Measurements from ENCODE around the gene IL3.

Gene IL3

GRCh38 chr5:132053483-132053882 lies 7.0 kb upstream of the IL3 start:
- Histone ChIP-seq H3K4me2 (ENCODE audit: low read length) (no peak overlapping the region), H3K27me3 (ENCODE audit: control insufficient read depth, insufficient read depth, low read length) (peaks cover 68% of the 10 kb centered on the region), H3K36me3 (ENCODE audit: insufficient read depth, low read length) (no peaks in the 10 kb centered on the region), H3K4me1 (ENCODE audit: control insufficient read depth, insufficient read depth, low read length) (no peaks in the 10 kb centered on the region), H3K9ac (ENCODE audit: low read depth, low read length) (no peak overlapping the region), H3K9me3 (replicated peaks; ENCODE audit: low read length) (no peaks in the 10 kb centered on the region), H3K4me3 (ENCODE audit: low read length) (no peak overlapping the region)

- Histone ChIP-seq H3K4me3 (ENCODE audit: low read length) (no peak overlapping the region), H3K4me2 (ENCODE audit: low read length) (no peak overlapping the region), H3K4me1 (ENCODE audit: control insufficient read depth, insufficient read depth, low read length) (no peaks in the 10 kb centered on the region), H3K9ac (ENCODE audit: low read depth, low read length) (no peak overlapping the region), H3K27me3 (ENCODE audit: control insufficient read depth, insufficient read depth, low read length) (peaks cover 61% of the 10 kb centered on the region), H3K36me3 (ENCODE audit: insufficient read depth, low read length) (no peaks in the 10 kb centered on the region), H3K9me3 (replicated peaks; ENCODE audit: low read length) (no peaks in the 10 kb centered on the region)
These were observed 6.3 kb upstream of the IL3 start for GRCh38 chr5:132054031-132054696.

DNA sequence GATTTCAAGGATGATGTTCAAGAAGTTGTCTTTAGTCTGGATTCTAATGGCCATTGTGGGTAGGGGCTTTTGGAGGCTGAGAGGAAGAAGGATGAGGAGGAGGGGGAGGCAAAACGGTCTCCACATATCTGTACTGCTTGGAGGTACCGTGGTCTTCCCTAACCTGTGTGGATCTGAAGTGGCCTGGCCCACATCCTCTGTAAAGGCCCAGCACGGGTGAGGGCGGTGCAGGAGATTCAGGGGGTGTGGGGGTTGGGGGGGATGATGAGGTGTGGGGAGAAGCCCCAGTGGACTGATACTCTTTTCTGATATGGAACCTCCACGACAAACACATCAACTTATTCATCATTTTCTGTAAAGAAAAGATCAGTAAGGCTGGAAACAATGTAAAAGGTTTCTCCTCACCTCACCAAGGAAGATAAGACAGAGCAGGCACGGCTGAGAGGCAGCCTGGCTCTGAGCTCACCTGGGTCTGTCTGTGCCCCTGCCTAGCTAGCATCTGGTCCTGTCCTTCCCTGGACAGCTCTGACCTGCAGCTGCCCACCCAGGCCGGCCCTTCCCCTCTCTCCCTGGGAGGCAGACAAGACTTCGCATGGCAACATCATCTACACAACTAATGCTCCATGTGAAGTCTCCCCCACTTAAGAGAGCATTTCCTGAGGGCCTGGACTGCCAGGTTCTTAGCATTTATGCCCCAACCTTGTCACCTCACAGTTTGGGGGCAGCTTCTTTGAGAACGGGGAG lies 5.6 kb upstream of the IL3 start:
- Histone ChIP-seq H3K4me1 (ENCODE audit: control insufficient read depth, insufficient read depth, low read length) (no peaks in the 10 kb centered on the region), H3K4me3 (ENCODE audit: low read length) (no peak overlapping the region), H3K36me3 (ENCODE audit: insufficient read depth, low read length) (no peaks in the 10 kb centered on the region), H3K9ac (ENCODE audit: low read depth, low read length) (no peak overlapping the region), H3K4me2 (ENCODE audit: low read length) (no peak overlapping the region), H3K9me3 (replicated peaks; ENCODE audit: low read length) (no peaks in the 10 kb centered on the region), H3K27me3 (ENCODE audit: control insufficient read depth, insufficient read depth, low read length) (peaks cover 54% of the 10 kb centered on the region)

GRCh38 chr5:132055441-132055807 lies 5.0 kb upstream of the IL3 start:
- Histone ChIP-seq H3K9me3 (replicated peaks; ENCODE audit: low read length) (no peaks in the 10 kb centered on the region), H3K27me3 (ENCODE audit: control insufficient read depth, insufficient read depth, low read length) (peaks cover 50% of the 10 kb centered on the region), H3K4me3 (ENCODE audit: low read length) (no peak overlapping the region), H3K9ac (ENCODE audit: low read depth, low read length) (no peak overlapping the region), H3K36me3 (ENCODE audit: insufficient read depth, low read length) (no peaks in the 10 kb centered on the region), H3K4me1 (ENCODE audit: control insufficient read depth, insufficient read depth, low read length) (no peaks in the 10 kb centered on the region), H3K4me2 (ENCODE audit: low read length) (no peak overlapping the region)

DNA sequence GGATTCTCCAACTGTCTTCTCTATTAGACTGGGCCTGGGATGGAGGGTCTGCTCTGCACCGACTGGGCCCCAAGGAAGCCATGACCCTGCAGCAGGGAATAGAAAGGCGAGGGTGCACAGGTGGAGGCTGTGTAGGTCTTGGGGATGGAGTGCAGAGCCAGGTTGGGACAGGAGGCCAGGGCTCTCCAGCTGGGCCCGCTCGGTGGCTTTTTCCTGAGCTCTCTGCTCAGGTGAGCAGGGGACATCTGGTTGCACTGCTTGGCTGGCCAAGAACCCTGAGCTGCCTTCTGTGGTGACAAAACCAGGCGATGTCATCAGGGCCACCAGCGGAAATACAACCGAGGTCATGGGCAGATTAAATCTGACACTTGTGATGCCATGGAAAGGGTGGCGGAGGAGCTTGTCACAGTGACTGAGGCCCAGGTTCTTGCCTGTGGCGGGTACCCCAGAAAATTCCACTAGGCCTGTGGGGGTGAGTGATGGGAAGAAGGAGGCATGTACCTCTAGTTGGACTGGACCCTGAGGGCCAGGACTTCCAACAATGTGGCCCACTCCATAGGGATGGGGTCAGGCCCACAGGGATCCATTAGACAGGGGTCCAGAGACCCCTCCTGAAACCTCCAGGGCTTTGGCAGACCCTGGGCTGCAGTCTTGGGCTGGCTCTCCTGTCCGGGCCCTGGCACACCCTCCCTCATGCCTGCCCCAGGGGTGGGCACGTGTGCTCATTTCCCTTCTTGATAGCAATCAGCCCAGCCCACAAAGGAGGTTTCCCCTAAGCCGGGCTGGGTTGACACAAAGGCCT lies 4.4 kb upstream of the IL3 start:
- no peak overlapping the region for H3K4me2 ChIP-seq (ENCODE audit: low read length)
- peaks cover 44% of the 10 kb centered on the region for H3K27me3 ChIP-seq (ENCODE audit: control insufficient read depth, insufficient read depth, low read length)
- no peak overlapping the region for H3K9ac ChIP-seq (ENCODE audit: low read depth, low read length)
- no peak overlapping the region for H3K4me3 ChIP-seq (ENCODE audit: low read length)
- no peaks in the 10 kb centered on the region for H3K9me3 ChIP-seq (replicated peaks; ENCODE audit: low read length)
- no peaks in the 10 kb centered on the region for H3K36me3 ChIP-seq (ENCODE audit: insufficient read depth, low read length)
- no peaks in the 10 kb centered on the region for H3K4me1 ChIP-seq (ENCODE audit: control insufficient read depth, insufficient read depth, low read length)

DNA sequence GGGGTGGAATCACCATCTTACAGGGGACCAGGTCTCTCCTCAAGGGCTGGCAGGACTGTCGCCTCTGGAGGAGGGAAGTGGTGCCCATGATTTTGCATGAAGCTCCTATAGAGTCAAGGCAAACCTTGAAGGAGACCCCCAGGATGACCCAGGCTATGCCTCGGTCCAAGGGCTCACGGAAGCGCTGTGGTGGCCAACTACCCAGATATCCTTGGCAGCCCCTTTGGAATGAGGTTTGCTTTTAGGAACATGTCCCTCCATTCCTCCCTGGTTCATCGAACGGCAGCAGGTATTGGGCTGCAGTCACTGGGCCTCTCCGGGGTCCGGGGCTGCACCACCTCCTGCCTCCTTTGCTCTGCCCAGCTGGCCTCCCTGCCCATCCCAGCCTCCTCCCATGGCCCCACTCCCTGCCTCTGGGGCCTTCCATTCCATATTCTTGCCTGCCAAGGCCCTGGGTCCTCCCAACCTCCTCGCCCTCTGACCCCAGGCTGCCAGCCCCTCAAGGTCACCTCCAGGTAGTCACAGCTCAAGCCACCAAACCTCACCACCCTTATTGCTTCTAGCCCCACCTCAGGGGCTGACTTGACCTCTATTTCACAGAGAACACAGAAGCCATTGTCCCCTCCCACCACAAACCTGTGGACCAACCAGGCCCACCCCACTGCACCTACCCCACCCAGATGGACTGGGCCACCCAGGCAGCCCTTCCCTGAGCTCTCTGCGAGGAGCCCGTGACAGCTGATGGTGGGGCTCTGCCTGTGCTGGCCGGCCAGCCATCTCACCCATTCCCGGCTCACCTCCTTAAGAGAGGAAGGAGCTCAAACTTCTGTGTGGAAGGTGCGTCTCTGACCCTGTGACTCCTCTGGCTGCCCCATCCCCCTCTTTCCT lies 3.6 kb upstream of the IL3 start:
- no peaks in the 10 kb centered on the region for H3K36me3 ChIP-seq (ENCODE audit: insufficient read depth, low read length)
- no peak overlapping the region for H3K4me2 ChIP-seq (ENCODE audit: low read length)
- H3K27me3 ChIP-seq (ENCODE audit: control insufficient read depth, insufficient read depth, low read length): peaks cover 37% of the 10 kb centered on the region
- H3K9ac ChIP-seq (ENCODE audit: low read depth, low read length): no peak overlapping the region
- no peaks in the 10 kb centered on the region for H3K9me3 ChIP-seq (replicated peaks; ENCODE audit: low read length)
- H3K4me3 ChIP-seq (ENCODE audit: low read length): no peak overlapping the region
- no peaks in the 10 kb centered on the region for H3K4me1 ChIP-seq (ENCODE audit: control insufficient read depth, insufficient read depth, low read length)

GRCh38 chr5:132057498-132058255 lies 2.8 kb upstream of the IL3 start:
- no peaks in the 10 kb centered on the region for H3K36me3 ChIP-seq (ENCODE audit: insufficient read depth, low read length)
- H3K27me3 ChIP-seq (ENCODE audit: control insufficient read depth, insufficient read depth, low read length): peaks cover 31% of the 10 kb centered on the region
- no peaks in the 10 kb centered on the region for H3K4me1 ChIP-seq (ENCODE audit: control insufficient read depth, insufficient read depth, low read length)
- no peak overlapping the region for H3K4me2 ChIP-seq (ENCODE audit: low read length)
- no peak overlapping the region for H3K4me3 ChIP-seq (ENCODE audit: low read length)
- H3K9ac ChIP-seq (ENCODE audit: low read depth, low read length): no peak overlapping the region
- no peaks in the 10 kb centered on the region for H3K9me3 ChIP-seq (replicated peaks; ENCODE audit: low read length)

GRCh38 chr5:132058646-132059042 lies 1.8 kb upstream of the IL3 start:
- no peak overlapping the region for H3K4me3 ChIP-seq (ENCODE audit: low read length)
- H3K9ac ChIP-seq (ENCODE audit: low read depth, low read length): no peak overlapping the region
- no peaks in the 10 kb centered on the region for H3K9me3 ChIP-seq (replicated peaks; ENCODE audit: low read length)
- peaks cover 21% of the 10 kb centered on the region for H3K27me3 ChIP-seq (ENCODE audit: control insufficient read depth, insufficient read depth, low read length)
- H3K36me3 ChIP-seq (ENCODE audit: insufficient read depth, low read length): no peaks in the 10 kb centered on the region
- no peaks in the 10 kb centered on the region for H3K4me1 ChIP-seq (ENCODE audit: control insufficient read depth, insufficient read depth, low read length)
- no peak overlapping the region for H3K4me2 ChIP-seq (ENCODE audit: low read length)

DNA sequence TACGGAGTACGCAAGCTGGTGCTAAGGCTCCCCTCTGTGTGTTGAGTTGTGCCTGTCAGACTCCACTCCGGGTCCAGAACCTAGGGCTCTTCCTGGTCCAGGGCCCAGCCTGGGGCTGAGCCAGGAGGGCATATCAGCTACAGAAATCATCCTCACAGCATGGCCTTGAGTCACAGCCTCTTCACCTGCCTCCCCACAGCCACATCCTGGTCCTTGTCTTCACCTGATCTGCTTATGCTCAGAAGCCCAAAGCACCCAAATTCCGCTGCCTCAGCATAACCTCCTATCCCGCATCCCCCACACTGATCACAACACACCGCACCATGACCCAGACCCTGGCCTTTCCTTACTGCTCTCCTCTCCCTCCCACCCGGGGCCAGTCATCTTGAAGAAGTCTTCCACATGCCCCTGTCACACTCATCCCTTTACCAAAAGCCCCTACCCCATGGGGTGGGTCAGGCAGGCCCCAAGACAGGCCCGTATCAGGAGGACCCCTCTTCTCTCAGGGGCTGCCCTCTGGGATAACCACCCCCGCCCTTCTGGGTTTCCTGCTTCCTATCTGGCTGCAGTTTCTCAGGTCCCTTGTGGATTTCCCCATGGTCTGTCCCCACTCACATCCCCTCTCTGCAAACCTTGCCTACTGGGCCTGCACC lies 1.3 kb upstream of the IL3 start:
- H3K36me3 ChIP-seq (ENCODE audit: insufficient read depth, low read length): no peaks in the 10 kb centered on the region
- no peaks in the 10 kb centered on the region for H3K9me3 ChIP-seq (replicated peaks; ENCODE audit: low read length)
- H3K4me3 ChIP-seq (ENCODE audit: low read length): no peak overlapping the region
- no peak overlapping the region for H3K9ac ChIP-seq (ENCODE audit: low read depth, low read length)
- H3K4me1 ChIP-seq (ENCODE audit: control insufficient read depth, insufficient read depth, low read length): no peaks in the 10 kb centered on the region
- H3K4me2 ChIP-seq (ENCODE audit: low read length): no peak overlapping the region
- peaks cover 17% of the 10 kb centered on the region for H3K27me3 ChIP-seq (ENCODE audit: control insufficient read depth, insufficient read depth, low read length)

DNA sequence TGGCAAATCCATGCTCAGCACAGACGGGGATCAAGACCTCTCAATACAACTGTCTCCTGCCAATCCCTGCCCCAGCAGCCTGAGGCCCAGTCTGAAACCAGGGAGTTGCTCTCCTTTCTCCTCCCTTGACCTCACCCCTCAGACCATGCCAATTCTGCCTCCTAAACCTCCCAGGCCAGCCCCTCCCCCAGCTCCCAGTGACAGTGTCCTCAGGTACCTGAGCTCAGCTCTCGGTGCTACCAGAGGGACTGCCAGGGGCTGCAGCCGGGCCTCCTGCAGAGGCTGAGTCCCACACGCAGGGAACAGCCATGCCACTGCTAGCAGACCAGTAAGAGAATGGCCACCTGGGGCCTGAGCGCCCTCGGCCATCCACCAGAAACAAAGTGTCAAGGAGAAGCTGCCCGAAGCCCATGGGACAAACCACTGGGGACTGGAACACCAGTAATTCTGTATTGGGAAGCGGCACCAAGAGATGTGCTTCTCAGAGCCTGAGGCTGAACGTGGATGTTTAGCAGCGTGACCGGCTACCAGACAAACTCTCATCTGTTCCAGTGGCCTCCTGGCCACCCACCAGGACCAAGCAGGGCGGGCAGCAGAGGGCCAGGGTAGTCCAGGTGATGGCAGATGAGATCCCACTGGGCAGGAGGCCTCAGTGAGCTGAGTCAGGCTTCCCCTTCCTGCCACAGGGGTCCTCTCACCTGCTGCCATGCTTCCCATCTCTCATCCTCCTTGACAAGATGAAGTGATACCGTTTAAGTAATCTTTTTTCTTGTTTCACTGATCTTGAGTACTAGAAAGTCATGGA lies 557 bp upstream of the IL3 start:
- H3K4me2 ChIP-seq (ENCODE audit: low read length): no peak overlapping the region
- H3K9ac ChIP-seq (ENCODE audit: low read depth, low read length): no peak overlapping the region
- H3K4me3 ChIP-seq (ENCODE audit: low read length): no peak overlapping the region
- H3K4me1 ChIP-seq (ENCODE audit: control insufficient read depth, insufficient read depth, low read length): peaks cover 2% of the 10 kb centered on the region
- H3K27me3 ChIP-seq (ENCODE audit: control insufficient read depth, insufficient read depth, low read length): peaks cover 12% of the 10 kb centered on the region
- H3K36me3 ChIP-seq (ENCODE audit: insufficient read depth, low read length): no peaks in the 10 kb centered on the region
- no peaks in the 10 kb centered on the region for H3K9me3 ChIP-seq (replicated peaks; ENCODE audit: low read length)

All from skeletal muscle satellite cell (primary cell).